ENCODE measurements around the gene ELL2.
"Not testable (repeated sequence)": the region's sequence is repeated elsewhere in the genome, so short reads cannot be mapped to it uniquely, and the experiment has no call there.

ELL2 gene

GRCh38 chr5:95841914-95842812 lies 119.5 kb downstream of the ELL2 start:
- FAIRE-seq = no peak
- no peak for TF ChIP-seq CTCF (IDR thresholded peaks at IDR 0.05; ENCODE audit: insufficient read depth, missing control alignments)
- no peak for DNase-seq (ENCODE audit: insufficient read length, low spot score)

GRCh38 chr5:95840956-95841705 lies 120.5 kb downstream of the ELL2 start:
- FAIRE-seq (no peak), DNase-seq (ENCODE audit: insufficient read length, low spot score) (no peak)
- no peak for TF ChIP-seq CTCF (IDR thresholded peaks at IDR 0.05; ENCODE audit: insufficient read depth, missing control alignments)

GRCh38 chr5:95839658-95840057 lies 122.0 kb downstream of the ELL2 start:
- DNase-seq (ENCODE audit: insufficient read length, low spot score) (no peak), FAIRE-seq (no peak)
- TF ChIP-seq CTCF (IDR thresholded peaks at IDR 0.05; ENCODE audit: insufficient read depth, missing control alignments) = no peak

- FAIRE-seq (no peak), DNase-seq (ENCODE audit: insufficient read length, low spot score) (no peak)
- TF ChIP-seq CTCF (IDR thresholded peaks at IDR 0.05; ENCODE audit: insufficient read depth, missing control alignments) = no peak
Observed at GRCh38 chr5:95838556-95838955, 123.1 kb downstream of the ELL2 start.

- DNase-seq (ENCODE audit: insufficient read length, low spot score) (no peak), FAIRE-seq (no peak)
- TF ChIP-seq CTCF (IDR thresholded peaks at IDR 0.05; ENCODE audit: insufficient read depth, missing control alignments) = no peak
Observed at GRCh38 chr5:95838001-95838520, 123.6 kb downstream of the ELL2 start.

- no peak for TF ChIP-seq CTCF (IDR thresholded peaks at IDR 0.05; ENCODE audit: insufficient read depth, missing control alignments)
- DNase-seq (ENCODE audit: insufficient read length, low spot score) = no peak
- no peak for FAIRE-seq
Observed at GRCh38 chr5:95837492-95837891, 124.2 kb downstream of the ELL2 start.

- not testable (repeated sequence) for FAIRE-seq; DNase-seq (ENCODE audit: insufficient read length, low spot score)
Observed at GRCh38 chr5:95836971-95837370, 124.7 kb downstream of the ELL2 start.
